Stimulated activated CD8-positive, alpha-beta memory T cell treated with anti-CD3 and anti-CD28 coated beads, Interleukin-15, amount 100 ng/mL, for 48 hours (primary cell): Measurements from ENCODE around the gene SMAD9.
"Not testable (repeated sequence)": the region's sequence is repeated elsewhere in the genome, so short reads cannot be mapped to it uniquely, and the experiment has no call there.

ENCODE experiments used
- DNase-seq, 2 donors: peaks; one replicate each; pipeline ENCODE4 v3.0.0-alpha.2; 2020; ENCODE audit warnings: low read depth in 2 of 2

SMAD9 gene

DNA sequence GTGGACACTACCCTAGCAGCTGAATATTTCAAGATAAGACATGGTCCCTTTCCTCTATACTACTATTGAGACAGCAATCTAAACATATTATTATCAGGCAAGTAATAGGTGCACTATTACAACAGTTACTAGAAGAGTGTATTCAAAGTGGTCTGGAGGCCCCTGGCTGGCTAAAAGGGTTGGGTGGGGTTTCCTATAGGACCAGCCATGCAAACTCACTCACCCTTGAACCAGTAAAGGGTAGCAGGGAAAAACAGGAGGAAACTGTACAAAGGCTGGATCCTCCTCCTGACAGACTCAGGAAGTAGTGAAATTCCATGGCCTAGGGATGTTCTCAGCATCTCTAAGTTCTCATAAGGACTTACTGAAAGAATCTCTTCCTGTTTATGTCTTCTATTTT is 7.7 kb downstream of the SMAD9 start:
- DNase-seq: no peak

DNA sequence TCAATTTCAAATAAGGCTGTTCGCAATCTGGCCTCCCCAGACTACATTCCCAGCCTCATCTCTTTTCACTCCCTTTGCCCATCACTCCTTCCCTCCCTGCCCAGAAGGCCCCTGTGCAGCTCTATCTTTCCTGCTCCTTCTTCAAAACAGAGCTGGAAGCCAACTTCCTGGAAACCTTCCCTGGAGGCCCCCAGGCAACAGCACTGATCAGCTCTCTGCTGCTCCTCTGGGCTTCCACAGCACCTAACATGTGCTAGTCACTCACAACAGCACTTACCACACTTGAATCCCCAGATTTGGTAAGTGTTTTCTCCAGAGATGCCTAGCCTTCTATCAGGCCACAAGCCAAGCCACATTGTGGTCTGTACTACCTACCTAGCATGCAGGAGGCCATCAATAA is 9.5 kb downstream of the SMAD9 start:
- DNase-seq: no peak

DNA sequence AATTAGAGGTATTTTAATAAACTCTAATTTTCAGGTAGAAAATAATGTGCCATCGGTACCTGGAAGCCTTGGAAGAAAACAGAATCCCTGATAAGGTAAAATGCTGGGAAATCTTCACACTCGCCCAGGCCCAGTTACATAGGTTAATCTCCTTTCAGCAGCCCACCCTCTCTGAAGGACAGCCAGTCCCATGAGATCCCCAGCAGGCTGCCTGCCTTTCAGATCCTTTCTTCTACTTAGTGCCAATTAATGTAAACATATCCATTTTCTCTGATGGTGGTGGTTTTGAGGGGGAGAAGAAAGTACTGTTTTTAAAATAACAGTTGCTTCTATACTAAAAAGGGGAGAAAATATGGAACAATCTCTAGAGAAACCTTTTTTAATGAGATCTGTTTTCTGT is 12.2 kb downstream of the SMAD9 start:
- no peak for DNase-seq

- DNase-seq: no peak
These were observed 12.8 kb downstream of the SMAD9 start for GRCh38 chr13:36907266-36907665.

- DNase-seq: no peak
These were observed 14.1 kb downstream of the SMAD9 start for GRCh38 chr13:36905944-36906343.

- DNase-seq: no peak
These were observed 16.0 kb downstream of the SMAD9 start for GRCh38 chr13:36903925-36904595.

GRCh38 chr13:36897054-36897616 is 22.9 kb downstream of the SMAD9 start:
- DNase-seq: no peak

GRCh38 chr13:36891752-36892151 is 28.3 kb downstream of the SMAD9 start:
- no peak for DNase-seq

GRCh38 chr13:36888645-36889044 is 31.4 kb downstream of the SMAD9 start:
- DNase-seq: no peak

DNA sequence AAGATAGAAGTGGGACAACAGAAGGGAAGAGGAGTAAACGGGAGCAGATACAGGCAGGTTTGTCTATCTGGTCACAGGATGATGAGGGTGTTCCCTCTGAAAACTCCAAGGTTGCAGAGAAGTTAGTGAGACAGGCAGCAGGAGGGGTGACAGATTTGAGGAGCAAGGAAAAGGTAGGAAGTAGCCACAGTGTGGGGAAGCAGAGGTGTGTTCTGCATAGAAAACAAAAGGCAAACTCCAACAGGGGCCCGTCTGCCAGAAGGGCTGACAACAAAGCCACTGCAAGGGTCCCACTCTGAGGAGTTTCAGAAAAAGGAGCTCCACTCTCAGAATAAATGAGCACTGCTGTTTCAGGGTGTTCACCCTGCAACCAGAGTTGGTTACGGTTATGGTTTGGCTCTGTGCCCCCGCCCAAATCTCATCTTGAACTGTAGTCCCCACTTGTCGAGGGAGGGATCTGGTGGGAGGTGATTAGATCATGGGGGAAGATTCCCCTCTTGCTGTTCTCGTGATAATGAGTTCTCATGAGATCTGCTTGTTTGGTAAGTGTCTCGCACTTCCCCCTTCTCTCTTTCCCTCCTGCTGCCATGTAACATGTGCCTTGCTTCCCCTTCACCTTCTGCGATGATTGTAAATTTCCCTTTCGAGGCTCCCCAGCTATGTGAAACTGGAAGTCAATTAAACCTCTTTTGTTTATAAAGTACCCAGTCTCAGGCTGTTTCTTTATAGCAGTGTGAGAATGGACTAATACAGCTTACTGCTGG is 32.1 kb downstream of the SMAD9 start:
- no peak for DNase-seq

GRCh38 chr13:36885901-36886300 is 34.1 kb downstream of the SMAD9 start:
- no peak for DNase-seq

DNA sequence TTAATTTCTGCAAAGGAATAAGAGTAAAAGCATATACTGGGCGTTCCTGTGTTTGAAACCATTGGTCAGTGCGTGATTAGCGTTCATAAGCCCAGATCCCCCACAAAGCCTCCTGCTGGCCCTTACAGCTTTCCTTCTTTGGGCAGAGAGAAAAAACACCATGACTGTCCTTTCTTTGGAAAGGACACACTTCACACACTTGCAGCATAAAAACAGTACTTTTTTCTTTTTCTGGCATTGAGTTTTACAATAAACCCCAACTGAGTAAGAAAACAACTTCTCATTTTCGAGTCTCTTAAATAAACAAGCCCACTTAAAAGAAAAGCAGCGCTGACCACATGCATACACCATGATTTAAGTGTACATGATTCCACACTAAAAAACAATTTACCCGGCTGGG is 35.8 kb downstream of the SMAD9 start:
- no peak for DNase-seq

GRCh38 chr13:36883824-36884223 is 36.2 kb downstream of the SMAD9 start:
- no peak for DNase-seq

DNA sequence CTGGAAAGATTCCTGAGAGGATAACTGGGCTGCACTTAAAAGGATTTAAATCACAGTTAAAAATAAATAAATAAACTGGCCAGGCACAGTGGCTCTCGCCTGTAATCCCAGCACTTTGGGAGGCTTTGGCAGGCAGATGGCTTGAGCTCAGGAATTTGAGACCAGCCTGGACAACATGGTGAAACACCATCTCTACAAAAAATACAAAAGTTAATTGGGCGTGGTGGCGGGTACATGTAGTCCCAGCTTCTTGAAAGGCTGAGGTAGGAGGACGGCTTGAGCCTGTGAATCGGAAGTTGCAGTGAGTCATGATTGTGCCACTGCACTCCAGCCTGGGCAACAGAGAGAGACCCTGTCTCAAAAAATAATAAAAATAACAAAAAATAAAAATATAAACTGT is 36.6 kb downstream of the SMAD9 start:
- not testable (repeated sequence) for DNase-seq

- DNase-seq: no peak
These were observed 37.1 kb downstream of the SMAD9 start for GRCh38 chr13:36882829-36883390.

- DNase-seq: no peak
These were observed 39.1 kb downstream of the SMAD9 start for GRCh38 chr13:36880961-36881360.

GRCh38 chr13:36879218-36879938 is 40.7 kb downstream of the SMAD9 start:
- no peak for DNase-seq

DNA sequence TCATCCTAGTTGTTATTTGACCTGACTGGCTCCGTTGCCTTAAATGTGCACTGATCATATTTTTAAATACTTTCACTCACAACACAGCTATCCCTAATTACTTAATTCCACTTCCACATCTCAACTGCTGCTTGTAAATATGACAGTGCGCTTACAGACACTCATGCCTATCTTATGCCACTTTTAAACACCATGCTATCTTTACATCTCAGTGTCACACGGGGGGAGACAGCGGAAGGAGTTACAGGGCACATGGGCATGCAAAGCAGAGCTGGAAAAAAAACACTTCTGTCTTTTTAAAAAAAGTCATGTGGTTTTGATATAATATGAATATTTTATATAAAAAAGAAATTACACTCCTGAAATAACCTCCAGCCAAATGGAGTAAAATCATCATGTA is 44.1 kb downstream of the SMAD9 start:
- no peak for DNase-seq

DNA sequence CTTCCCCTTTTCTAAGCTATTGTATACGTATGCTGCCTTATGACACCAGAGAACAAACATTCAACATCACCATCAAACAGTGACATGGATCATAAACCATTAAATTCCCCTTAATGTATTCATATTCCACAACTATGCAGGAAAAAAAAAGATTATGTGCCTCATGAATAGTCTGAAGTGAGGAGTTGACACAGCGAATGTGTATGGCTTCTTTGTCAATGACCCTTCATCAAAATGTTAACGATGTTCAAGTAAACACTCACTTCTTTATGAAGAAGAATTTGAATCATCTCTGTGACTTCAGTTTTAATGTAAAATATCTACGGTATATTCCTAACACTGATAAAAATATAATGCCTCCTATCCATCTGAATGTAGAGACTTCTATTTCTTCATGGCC is 44.6 kb downstream of the SMAD9 start:
- no peak for DNase-seq

DNA sequence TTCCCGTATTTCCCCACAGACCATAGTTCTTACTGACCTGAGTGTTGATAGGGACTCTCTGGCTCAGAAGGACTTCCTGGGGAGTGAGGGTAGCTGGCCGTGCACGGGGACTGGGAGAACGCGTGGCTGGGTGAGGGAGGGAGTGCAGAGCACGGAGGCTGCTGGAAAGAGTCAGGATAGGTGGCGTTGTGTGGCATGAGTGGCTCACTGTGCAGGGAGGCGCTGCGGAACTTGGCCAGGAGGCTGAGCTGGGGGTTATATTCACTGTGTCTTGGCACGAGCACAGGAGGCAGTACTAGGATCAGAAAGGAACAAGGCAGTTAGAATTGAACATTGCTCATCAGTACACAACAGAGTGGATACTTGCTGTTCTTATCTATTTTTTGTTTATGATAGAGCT is 47.4 kb downstream of the SMAD9 start:
- DNase-seq: no peak

DNA sequence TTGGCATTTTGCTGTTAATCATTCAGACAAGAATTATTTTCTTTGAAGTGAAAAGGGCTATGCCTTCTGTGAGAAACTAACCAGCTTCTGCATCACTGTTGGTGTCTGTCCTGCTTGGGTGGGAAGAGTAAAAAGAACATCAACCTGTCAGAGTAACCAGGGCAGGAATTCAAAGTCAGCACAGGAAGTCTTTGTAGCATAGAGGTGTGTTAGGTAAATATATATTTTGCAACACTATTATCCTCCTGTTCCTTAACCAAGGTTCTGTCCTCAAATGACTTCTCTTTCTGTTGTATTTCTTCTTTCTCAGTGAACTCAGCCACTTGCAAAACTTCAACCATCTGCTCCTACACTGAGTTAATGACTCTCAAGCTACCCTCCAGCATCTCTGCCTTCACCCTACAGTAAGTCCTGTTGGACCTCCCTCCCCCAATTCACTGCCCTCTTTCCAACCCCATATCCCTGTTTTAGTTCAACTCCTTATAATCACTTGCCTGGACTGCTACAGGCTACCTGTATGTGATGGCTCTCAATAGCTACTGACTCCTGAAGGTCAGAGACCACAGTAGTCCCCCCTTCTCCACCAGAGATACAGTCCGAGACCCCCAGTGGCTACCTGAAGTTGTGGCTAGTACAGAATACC is 49.9 kb downstream of the SMAD9 start:
- no peak for DNase-seq

DNA sequence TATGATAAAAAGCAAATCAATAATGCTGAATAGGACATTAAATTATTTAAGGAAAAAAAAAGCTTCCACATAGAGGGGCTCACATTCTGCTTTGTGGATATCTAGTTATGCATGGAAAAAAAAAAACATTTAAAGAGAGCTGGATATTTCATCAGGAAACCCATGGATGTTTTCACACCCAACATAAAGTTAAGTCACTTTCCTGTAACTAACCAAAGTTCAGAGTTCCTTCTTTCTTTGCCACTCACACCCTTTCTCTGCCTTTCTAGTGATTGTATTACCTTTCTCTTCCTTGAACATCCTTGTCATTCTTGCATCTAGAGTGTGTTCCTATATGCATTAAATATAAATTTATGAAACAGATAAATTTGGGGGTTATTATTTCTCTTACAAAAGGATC is 53.8 kb downstream of the SMAD9 start:
- no peak for DNase-seq
